Measurements from ENCODE around the gene MCUB. TPM values are rescaled to one million over a fixed set of nuclear protein-coding genes. Genes with fewer than 3 reads are reported as not detected.
"Not testable (repeated sequence)": the region's sequence is repeated elsewhere in the genome, so short reads cannot be mapped to it uniquely, and the experiment has no call there.

The MCUB gene
- total RNA-seq, 1 donor from 2014 or later, result 14.8 TPM

GRCh38 chr4:109589119-109589518, 29.1 kb downstream of the MCUB start:
- DNase-seq (no peak), ATAC-seq (no peak)
- H3K27me3 ChIP-seq, result no peaks in the 10 kb centered on the region
- intact Hi-C loops (cut with DNase I), result no loop called here
- H3K4me3 ChIP-seq, result no peak overlapping the region
- TF ChIP-seq CTCF (IDR thresholded peaks at IDR 0.05), result no peak
- no peaks in the 10 kb centered on the region for H3K36me3 ChIP-seq
- no peaks in the 10 kb centered on the region for H3K9me3 ChIP-seq
- H3K4me1 ChIP-seq, result peaks cover 6% of the 10 kb centered on the region
- H3K27ac ChIP-seq, result no peak overlapping the region

- TF ChIP-seq CTCF (IDR thresholded peaks at IDR 0.05), result no peak
- no peak for ATAC-seq
- Histone ChIP-seq H3K9me3 (no peaks in the 10 kb centered on the region), H3K36me3 (no peaks in the 10 kb centered on the region), H3K27me3 (no peaks in the 10 kb centered on the region), H3K27ac (no peak overlapping the region), H3K4me1 (peaks cover 6% of the 10 kb centered on the region), H3K4me3 (no peak overlapping the region)
- DNase-seq, result no peak
- intact Hi-C loops (cut with DNase I), result no loop called here
These were observed 29.6 kb downstream of the MCUB start for GRCh38 chr4:109589605-109590004.

- no peak for TF ChIP-seq CTCF (IDR thresholded peaks at IDR 0.05)
- no peaks in the 10 kb centered on the region for H3K9me3 ChIP-seq
These were observed 30.9 kb downstream of the MCUB start for GRCh38 chr4:109590905-109591304.

DNA sequence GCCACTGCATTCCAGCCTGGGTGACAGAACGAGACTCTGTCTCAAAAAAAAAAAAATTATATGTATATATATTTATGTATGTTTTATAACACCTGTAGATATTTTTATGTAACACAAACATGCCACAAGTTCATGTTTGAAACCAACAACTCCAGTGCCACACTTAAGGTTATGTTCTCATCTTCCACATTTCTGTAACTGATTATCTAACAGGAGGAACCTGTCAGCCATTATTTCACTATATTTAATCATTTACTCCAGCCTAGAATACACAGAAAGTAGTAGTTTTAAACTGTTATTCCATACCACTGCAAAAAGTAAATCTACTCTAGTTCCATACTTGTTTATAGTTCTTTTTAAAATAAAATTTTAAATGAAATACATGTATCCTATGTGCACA, 32.3 kb downstream of the MCUB start:
- no peaks in the 10 kb centered on the region for H3K9me3 ChIP-seq
- ATAC-seq (no peak), DNase-seq (no peak)
- H3K36me3 ChIP-seq, result no peaks in the 10 kb centered on the region
- intact Hi-C loops (cut with DNase I), result no loop called here
- H3K4me1 ChIP-seq, result peaks cover 6% of the 10 kb centered on the region
- no peaks in the 10 kb centered on the region for H3K27me3 ChIP-seq
- TF ChIP-seq CTCF (IDR thresholded peaks at IDR 0.05), result no peak
- H3K27ac ChIP-seq, result no peak overlapping the region
- no peak overlapping the region for H3K4me3 ChIP-seq

More at GRCh38 chr4:109590905-109591304, 30.9 kb downstream of the MCUB start:
- ATAC-seq (no peak), DNase-seq (no peak)
- Histone ChIP-seq H3K4me3 (no peak overlapping the region), H3K4me1 (peaks cover 6% of the 10 kb centered on the region), H3K27me3 (no peaks in the 10 kb centered on the region), H3K36me3 (no peaks in the 10 kb centered on the region), H3K27ac (no peak overlapping the region)
- intact Hi-C loops (cut with DNase I), result no loop called here

GRCh38 chr4:109595123-109595522, 35.1 kb downstream of the MCUB start:
- H3K9me3 ChIP-seq; H3K36me3 ChIP-seq; H3K27me3 ChIP-seq; intact Hi-C loops (cut with DNase I); H3K4me1 ChIP-seq; ATAC-seq; H3K27ac ChIP-seq; DNase-seq; H3K4me3 ChIP-seq: not testable (repeated sequence)

GRCh38 chr4:109596420-109597085, 36.5 kb downstream of the MCUB start:
- DNase-seq; intact Hi-C loops (cut with DNase I); H3K9me3 ChIP-seq; ATAC-seq; H3K27ac ChIP-seq; H3K4me3 ChIP-seq; H3K27me3 ChIP-seq; H3K4me1 ChIP-seq; H3K36me3 ChIP-seq: not testable (repeated sequence)

Data from upper lobe of right lung (tissue), 1 donor.